GM12891 (cell line): ENCODE data around the gene FAM216B.

ENCODE experiments used
- POLR2A ChIP-seq: IDR thresholded peaks from 2 replicates; pipeline ENCODE4 v1.6.1; 2011; ENCODE audit warnings: low read depth, low read length, control low read depth
- POLR2AphosphoS5 ChIP-seq: IDR thresholded peaks from 2 replicates; pipeline ENCODE4 v1.6.1; 2011; ENCODE audit warnings: low read depth, low read length, control low read depth
- POU2F2 ChIP-seq: IDR thresholded peaks from 2 replicates; pipeline ENCODE4 v1.6.1; 2011; ENCODE audit warnings: low read depth, mild to moderate bottlenecking, control low read depth, low read length, moderate library complexity
- SPI1 ChIP-seq: IDR thresholded peaks from 2 replicates; pipeline ENCODE4 v1.6.1; 2011; ENCODE audit warnings: low read depth, low read length, control low read depth
- TAF1 ChIP-seq: IDR thresholded peaks from 2 replicates; pipeline ENCODE4 v1.6.1; 2011; ENCODE audit warnings: low read depth, low read length, control low read depth

DNA sequence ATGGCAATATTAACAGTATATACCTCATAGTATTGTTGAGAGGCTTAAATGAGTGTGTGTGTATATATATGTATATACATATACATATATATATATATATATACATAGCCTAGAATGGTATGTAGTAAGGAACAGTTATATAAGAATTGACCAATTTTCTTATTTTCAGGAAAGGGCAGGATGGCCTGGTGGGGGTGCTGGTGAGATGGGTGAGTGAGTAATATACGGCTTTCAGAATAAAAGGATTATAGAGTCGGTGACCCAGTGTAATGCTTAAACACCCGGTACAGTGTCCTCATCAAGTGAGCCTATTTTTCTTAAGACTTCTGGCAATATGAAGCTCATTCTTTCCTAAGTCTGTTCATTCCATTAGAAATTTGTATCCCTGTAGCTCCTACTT is 11.7 kb upstream of the FAM216B start:
- no peak for TF ChIP-seq POLR2A
- no peak for TF ChIP-seq POLR2AphosphoS5
- no peak for TF ChIP-seq TAF1
- TF ChIP-seq SPI1, result no peak
- TF ChIP-seq POU2F2, result no peak
